Adrenal gland (tissue), 5 donors: ENCODE results near the gene NAP1L5.

Experiments used
- CTCF ChIP-seq, 6 experiments: fragments of 450-650 bp in 4 of 6; fragments of 200-600 bp in 2 of 6; sonication (generic) in 1 of 6; IDR thresholded peaks; 1 replicate in 5 of 6; 2 replicates in 1 of 6; pipeline versions ENCODE4 v1.5.1 to v1.8.0; 2016 to 2021; ENCODE audit warnings: antibody characterized with exemption in 6 of 6, mild to moderate bottlenecking in 2 of 6, moderate library complexity in 1 of 6
- POLR2A ChIP-seq, 2 donors: fragments of 450-650 bp; IDR thresholded peaks; one replicate each; pipeline ENCODE4 v1.6.1; 2017; ENCODE audit warnings: antibody characterized with exemption in 2 of 2, mild to moderate bottlenecking in 2 of 2, moderate library complexity in 1 of 2
- donor health status: DM: no; HTN: no; CAD: no.

GRCh38 chr4:88672987-88673386 is 24.6 kb downstream of the NAP1L5 start:
- TF ChIP-seq POLR2A (IDR thresholded peaks at IDR 0.05), result no peak
- peak; percentile 27 to 58 (median 37) for TF ChIP-seq CTCF (IDR thresholded peaks at IDR 0.05)
